Activated CD8-positive, alpha-beta memory T cell treated with anti-CD3 and anti-CD28 coated beads, Interleukin-2, amount 50 U/mL, for 48 hours (primary cell): Measurements from ENCODE around the gene RAP1GAP.
A peak's percentile ranks its signal among the peaks of the same experiment; 100 is the strongest.

Experiments
- DNase-seq: peaks from one replicate; pipeline ENCODE4 v3.0.0-alpha.2; 2020

RAP1GAP gene

DNA sequence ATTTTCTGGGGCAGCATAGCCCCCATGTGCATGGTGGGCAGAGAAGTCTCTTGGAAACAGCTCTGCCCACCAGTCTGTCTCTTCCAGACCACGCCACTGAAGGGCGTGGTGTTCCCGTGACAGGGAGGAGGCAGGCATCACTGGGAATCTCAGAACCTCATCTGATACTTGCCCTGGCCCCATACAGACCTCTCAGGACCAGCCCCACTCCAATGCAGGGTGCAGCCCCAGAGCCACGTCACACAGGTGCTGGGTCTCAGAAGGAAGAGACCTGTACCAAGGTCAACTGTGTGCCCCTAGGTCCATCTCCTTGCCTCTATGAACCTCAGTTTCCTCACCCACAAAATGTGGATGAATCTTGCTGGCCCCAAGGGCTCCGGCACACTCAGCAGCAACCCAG is 7.3 kb downstream of the RAP1GAP start:
- no peak for DNase-seq

DNA sequence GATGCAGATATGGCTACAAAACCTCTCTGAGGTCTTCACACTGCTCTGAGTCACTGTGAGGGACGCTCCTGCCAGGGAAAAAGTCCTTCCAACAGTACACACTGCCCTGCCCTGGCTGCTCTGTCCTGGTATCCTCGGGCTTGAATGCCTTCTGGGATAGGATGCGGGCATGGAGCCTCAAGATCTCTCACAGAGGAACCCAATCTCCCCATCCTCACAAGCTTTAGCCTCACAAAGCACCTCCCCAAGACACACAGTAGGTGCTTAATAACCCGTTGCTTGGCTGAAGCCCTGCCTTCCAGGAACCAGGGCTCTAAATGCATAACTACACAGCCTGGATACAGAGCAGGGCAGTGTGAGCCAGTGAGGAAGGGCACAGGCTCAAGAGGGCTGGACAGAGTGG is 9.2 kb downstream of the RAP1GAP start:
- DNase-seq, result no peak

DNA sequence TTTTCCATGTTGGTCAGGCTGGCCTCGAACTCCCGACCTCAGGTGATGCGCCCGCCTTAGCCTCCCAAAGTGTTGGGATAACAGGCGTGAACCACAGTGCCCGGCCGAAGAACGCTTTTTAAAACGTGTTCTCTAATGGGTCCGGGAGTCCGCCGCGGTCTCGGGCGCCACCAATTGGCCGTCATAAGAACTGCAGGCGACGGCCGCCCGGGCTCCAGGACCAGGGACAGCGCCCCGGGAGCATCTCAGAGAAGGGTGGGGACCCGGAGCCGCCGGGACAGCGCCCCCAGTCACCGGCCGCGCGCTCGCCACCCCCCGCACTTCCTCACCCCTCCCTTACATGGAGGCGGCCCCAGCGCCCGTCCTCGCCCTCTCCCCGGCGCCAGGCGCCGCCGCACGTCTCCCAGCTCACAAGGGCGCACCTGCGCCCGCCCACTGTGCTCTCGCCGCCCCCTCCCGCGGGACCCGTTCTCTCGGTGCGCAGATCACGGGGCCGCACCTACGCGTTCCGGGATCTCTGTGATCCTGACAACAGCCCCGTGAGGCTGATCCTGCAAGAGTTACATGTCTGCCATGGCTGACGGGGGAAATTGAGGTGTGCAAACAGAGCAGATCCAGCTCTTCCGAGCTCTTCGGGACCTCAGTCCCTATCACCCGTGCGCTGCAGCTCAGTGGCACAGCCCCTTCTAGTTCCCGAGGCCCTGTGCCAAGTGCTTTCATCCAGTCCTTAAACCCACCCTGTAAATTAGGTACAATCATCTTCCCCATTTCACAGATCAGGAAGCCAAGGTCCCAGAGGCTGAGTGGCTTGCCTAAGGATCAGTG is 9.8 kb downstream of the RAP1GAP start:
- DNase-seq, result peak; percentile 96

DNA sequence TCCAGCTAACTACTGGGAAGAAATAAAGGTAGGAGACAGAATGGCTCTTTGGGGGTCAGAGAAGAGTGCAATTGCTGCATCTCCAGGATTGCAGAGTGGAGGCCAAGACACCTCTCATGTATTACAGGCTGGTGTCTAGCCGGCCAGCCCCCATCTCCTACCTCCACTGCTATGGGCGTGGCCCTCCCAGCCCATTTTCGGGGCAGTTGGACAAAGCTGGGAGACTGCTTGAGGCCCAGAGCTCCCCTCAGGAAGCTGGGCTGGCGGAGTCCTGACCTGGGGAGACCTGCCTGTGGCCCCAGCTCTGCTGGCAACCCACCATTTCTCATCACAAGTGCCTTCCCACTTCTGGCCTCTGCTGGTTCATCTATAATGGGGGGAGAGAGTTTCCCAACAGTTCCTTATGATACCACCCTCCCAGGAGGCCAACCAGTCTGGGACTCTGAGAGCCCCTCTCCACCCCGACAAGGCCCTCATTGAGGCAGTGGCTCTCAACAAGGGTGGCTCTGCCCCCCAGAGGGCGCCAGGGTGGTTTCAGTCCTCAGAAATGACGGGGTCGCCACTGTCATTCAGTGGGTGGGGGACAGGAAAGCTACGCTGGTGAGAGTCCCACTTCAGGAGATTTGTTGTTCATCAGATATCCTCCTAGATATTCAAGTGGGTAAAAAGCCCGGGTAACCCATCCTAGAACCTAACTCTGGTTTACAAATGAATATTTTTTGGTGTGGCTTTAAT is 11.5 kb downstream of the RAP1GAP start:
- DNase-seq, result no peak

DNA sequence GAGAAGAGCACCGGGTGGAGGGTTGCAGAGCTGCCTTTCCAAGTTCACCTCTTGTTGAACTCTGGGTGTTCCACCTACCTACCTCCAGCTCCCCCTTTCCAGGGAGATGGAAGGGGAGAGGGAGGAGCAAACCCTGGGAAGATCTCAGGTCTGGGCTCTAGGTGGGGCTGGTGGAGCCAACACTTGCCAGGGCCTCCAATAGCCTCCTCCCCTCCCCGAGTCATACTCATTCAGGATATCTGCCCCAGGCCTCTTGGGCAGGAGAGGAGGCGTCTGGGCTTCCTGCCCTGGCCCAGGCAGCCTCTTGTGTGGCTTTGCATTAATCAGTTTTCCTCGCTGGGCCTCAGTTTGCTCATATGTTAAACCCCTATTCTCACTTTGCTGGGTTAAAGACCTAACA is 13.4 kb downstream of the RAP1GAP start:
- DNase-seq, result no peak

DNA sequence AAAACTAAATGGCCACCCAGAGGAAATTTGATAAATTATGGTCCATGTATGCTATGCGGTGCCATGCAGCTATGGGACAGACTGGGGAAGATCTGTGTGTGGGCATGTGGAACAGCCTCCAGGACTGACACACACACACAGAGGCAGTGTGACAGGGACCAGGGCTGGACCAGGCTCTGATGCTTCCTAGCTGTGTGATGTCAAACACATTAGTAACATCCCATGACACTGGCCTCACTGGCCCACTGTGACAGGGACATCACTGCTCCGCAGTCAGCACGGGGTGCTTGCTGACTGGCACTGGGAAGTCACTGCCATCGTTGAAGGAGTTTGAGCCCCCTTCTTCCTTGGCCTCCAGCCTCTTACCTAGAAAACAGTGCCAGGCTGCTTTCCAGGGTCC is 13.9 kb downstream of the RAP1GAP start:
- DNase-seq, result no peak

DNA sequence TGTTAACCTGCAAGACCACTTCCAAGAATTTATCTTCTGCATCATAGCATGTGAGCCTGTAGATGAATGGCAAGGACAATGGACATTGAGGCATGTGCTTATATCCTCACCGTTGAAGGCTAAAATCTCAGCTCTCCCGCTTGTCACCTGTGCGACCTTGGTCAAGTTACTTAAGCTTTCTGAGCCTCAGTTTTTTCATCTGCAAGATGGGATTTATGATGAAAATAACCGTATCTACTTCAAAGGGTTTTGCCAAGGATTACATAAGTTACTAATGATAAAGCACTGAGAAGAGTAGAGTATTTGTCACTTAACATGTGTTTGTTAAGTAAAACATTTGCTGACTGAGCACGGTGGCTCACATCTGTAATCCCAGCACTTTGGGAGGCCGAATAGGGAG is 14.9 kb downstream of the RAP1GAP start:
- no peak for DNase-seq

DNA sequence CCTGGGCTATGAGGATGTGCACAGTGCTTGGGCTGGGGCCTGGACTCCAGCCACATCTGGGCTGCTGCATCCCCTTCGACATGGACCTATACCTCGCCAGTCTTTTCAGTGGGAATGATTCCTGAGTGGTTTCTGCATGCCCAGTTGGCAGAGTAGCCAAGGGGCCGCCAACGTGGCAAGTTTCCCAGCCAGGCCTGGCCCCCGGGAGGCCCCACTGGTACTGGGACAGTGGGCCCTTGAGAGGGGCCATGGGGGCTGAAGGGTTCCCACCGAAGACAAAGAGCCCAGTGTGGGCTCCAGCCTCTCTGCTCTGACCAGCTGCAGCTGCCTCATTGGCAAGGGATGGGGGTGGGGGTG is 15.4 kb downstream of the RAP1GAP start:
- no peak for DNase-seq

DNA sequence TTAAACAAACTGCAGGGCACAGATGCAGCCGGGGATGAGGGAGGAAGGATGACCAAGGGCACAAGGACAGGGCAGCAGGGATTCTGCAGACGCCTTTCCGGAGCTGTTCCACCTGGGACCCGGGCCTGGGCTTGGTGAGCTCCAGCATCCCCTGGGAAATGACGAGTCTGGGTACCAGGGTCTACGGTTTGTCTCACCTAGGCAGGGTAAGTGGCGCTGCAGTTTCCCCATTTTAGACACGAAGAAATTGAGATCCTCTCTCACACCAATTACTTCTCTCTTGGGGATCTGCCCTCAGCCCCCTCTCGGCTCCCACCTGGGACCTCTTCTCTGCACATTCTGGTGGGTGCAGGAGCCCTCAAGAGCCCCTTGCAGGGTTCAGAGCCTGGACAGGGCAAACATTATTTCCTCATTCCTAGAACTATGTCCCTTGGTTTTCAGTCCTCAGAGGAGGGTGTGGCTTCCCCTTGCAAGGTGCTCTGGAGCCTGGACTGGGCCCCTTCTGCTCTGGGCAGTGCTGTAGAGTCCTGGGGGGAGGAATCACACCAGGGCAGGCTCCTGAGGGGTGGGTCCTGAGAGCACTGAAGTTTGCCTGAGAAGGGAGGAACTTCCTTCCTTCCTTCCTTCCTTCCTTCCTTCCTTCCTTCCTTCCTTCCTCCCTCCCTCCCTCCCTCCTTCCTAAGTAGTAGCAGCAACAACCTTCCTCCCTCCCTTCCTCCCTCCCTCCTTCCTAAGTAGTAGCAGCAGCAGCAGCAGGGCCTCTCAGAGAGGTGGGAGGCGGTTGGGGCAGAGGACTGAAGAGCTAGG is 16.0 kb downstream of the RAP1GAP start:
- no peak for DNase-seq

DNA sequence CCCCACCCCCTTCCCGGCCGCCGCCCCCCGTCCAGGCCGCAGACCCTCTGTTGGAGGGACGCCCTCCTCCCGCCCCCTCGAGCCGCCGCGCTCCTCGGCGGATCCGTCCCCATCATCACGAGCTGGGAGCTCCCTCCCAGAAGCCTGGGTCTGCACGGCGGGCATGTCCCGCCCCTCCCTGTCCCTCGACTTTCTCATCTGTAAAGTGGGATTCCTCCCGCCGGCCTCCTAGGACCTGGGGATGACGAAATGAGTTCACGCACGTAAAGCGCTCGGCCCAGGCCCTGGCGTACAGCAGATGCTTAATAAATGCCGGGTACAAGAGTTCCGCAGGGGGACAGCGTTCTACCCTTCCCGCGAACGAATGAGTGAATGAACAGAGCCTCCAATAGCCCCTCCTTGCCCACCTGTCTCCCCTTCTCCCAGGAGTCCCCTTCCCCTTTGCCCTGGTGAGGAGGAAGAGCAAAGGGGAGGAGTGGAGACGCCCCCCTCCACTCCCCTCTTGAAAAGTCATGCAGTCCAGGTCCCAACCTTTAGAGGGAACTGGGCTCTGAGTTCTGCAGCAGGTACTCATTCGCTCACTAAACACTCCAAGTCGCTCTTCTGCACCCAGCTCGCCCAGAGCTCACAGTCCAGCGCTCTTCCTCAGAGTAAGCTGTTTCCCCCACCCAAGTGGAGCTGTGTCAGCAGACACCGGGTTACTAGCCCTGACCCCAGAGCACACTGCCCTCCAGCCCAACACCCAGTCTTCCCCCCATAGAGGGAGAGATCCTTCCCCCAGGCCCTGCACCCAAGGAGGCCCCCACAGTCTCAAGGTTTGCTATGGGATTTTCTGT is 16.8 kb downstream of the RAP1GAP start:
- no peak for DNase-seq

DNA sequence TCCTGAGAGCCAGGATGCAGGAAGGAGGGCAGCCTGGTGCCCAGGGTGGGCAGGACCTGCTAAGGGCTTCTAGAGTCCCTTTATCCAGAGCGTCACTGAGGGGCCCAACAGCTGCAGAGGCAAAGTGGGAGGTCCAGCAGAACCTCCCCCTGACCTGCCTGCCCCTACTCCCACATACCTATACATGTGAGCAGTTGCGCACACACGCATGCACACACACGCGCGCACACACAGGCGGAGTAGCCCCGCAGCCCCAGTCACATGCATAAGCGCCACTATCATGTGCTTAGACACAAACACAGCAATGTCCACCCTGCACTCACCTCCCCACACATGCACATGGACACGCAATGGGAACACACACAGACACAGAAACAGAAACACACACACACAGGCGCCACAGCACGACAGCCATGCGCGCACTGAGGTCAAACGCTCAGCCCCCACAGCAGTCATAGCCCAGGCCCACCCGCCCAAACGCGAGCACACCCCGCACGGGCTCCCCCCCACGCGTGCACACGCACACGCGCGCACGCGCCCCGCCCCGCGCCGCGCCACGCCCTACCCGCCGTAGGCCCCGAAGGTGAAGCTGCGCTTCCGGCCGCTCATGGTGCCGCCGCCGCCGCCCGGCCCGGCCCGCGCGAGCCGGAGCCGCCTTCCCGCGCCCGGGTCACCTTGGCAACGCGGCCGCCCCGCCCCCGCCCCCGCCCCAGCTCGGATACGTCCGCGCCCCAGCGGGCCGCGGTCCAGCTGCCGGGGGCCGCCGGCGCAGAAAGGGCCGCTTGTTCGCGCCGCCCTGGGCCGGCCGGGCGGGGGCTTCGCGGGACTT is 17.7 kb downstream of the RAP1GAP start:
- no peak for DNase-seq

DNA sequence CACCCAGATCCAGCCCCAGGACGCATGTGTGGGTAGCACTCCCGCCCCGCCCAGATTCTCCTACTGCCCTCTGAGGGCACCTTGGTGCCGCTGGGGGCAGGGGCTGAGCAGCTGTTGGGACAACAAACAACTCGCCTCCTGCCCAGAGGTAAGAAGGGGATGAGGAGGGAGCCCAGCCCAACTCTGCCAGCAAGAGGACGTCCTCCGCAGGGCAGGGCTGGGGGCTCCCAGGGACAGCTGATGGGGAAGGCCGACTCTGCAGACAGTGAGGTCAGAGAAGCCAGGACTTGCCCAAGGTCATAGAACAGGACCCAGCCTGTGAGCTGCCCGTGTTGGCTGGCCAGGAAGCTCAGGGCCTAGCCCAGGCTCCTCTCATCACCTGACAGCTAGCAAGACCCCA is 18.8 kb downstream of the RAP1GAP start:
- no peak for DNase-seq

DNA sequence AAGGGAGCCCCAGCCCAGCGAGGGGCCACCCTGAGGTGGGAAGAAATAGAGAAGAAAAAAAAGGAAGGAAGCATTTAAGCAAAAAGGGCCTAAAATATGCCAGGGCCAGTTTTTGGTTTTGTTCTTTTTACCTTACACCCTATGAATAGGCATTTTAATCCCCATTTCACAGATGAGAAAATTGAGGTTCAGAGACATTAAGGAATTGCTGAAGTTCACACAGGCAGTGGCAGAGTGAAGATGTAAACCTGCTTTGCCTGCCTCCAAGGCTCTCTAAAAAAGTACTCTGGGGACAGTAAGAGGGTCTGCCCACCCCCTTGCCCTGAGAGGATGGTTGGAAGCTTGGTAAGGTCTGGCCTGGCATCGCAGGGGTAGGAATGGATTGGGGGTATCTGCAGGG is 19.8 kb downstream of the RAP1GAP start:
- no peak for DNase-seq

DNA sequence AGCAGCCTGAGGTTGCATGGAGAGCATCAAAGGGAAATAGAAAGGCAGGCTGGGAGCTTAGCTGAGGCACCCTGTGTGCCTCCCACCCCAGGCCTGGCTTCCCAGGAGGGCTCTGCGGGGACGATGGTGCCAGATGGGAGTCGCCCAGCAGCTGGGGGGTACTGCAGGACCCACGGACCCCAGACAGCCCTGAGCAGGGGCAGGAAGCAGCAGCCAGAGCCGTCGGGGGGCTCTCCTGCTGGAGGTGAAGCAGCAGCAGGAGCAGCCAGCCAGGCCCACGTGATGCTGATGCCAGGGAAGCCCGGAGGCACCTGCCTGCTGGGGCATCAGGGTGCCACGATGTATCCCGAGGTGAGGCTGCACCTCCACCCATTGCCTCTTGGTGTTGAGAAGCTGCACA is 20.4 kb downstream of the RAP1GAP start:
- no peak for DNase-seq

DNA sequence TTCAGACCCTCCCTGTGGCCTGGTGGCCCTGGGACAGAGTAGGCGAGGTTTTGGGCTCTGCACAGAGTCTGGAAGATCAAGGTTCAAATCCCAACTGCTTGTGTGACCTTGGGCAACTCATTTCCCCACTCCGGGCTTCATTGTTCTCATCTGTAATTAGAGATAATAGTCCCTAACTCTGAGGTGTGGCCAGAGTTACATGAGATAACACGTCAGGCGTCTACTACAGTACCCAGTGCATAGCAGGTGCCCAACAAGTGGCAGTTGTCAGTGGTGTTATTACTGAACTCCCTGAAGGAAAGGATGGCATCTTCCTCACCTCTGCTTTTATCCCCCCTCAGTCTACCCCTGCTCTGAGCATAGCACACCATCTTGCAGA is 20.8 kb downstream of the RAP1GAP start:
- DNase-seq, result no peak

DNA sequence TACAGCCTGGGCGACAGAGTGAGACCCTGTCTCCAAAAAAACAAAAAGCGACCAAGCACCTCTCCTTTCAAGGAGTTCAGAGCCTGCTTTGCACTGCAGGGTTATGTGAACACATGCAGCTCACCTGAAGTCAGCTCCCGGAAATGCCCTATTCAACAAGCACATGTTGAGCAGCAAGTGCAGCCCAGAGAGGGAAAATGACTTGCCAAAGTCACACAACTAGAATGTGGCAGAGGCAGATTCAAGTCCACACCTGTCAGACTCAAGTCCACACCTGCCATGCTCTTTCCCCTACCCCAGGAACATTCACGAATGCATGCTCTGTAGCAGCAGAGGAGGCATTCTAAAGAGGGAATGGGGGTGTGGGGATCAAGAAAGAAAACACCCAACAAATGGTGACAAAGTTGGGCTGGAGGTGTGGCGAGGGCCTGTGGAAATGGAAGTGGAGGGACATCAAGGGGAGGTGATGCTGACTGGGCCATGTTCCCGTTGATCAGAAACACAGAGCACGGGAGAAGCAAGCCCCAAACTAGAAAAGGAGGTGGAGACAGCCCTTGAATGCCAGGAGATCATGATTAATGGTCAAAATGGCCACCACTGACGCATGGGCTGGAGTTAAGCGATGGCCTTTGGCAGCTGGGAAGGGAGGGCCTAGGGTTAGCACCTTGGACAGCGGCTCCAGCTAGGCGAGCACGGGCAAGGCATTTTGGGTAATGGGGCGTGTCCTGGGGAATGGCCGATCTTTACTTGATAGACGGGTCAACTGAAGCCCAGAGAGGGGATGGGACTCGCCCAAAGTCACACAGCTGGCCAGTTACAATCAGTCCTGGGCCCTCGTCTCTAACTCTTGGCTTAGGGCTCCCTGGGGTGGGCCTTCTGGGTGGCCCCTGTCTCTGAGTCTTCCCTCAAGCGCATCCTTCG is 21.5 kb downstream of the RAP1GAP start:
- DNase-seq, result peak; percentile 75

DNA sequence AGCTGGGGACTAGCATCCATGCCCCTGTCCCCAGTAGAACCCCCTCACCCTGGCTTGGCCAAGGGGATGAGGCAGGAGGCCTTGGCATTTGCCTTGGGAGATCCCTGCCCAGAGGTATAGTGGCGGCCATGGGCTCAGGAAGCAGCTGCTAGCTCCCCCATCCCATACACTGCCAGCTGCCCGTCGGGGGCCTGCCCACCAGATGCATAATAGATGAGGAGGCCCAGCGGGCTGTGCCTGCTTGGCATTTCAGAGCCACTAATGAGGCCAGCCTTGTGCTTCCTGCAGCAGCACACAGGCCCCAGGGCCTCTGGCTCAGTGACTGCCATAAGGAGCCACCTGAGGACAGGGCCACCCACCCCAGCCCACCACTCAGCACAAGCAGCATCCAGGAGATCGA is 23.6 kb downstream of the RAP1GAP start:
- DNase-seq, result no peak

DNA sequence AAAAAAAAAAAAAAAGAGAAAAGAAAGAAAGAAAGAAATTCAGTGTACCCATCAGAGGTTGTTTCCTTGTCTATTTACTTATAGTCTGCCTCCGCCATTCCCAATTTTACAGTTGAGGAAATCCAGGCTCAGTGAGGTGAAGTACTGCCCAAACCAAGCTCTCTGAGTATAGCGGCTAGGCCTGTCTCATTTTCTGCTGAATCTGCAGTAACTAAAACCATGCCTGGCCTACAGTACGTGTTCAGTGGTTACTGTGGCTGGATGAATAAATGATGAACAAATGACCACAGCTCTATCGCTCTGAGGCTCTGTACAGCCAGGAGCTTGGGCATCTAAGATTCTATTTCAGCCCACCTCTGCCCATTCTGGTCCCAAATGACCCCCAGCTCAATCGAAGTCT is 24.3 kb downstream of the RAP1GAP start:
- no peak for DNase-seq

DNA sequence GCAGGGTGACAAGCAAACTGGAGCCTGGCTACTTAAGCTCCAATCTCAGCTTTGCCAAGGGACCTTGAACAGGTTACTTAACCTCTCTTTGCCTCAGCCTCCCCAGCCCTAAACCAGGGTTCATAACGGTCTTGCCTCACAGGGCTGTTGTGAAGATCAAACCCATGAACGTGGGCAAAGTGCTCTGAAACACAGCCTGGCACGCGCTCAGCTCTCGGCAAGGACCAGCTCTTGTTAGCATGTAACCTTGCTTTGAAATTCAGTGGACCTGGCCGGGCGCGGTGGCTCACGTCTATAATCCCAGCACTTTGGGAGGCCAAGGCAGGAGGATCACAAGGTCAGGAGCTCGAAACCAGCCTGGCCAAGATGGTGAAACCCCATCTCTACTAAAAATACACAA is 24.8 kb downstream of the RAP1GAP start:
- DNase-seq, result no peak

DNA sequence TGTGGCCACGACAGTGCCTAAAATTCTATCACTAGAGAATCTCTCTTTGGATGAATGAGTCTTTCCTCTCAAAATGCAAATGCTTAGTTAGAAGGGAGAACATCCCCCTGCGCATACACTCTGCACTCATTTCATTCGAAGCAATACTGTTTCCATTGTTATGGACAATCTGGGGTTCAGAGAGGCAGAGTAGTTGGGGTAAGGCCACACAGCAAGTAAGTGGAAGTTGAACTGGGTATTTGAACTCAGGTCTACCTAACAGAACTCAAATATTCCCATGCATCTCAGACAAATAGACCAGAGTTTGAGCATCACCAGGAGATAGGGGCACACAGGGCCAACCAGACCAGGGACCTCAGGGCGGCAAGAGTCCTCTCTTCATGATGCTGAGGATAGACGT is 25.5 kb downstream of the RAP1GAP start:
- DNase-seq, result no peak
